B cell (primary cell): ENCODE data around the gene TCF12.

Experiments
- CTCF ChIP-seq: fragments of 200-600 bp; IDR thresholded peaks from one replicate; pipeline ENCODE4 v1.8.0; 2022; ENCODE audit warnings: antibody characterized with exemption, mild to moderate bottlenecking
- EZH2 ChIP-seq: IDR thresholded peaks from 2 replicates; pipeline ENCODE4 v1.6.1; 2012; ENCODE audit warnings: borderline replicate concordance, low read depth, mild to moderate bottlenecking, moderate library complexity, low read length; ENCODE audit not compliant: insufficient read depth, poor library complexity, severe bottlenecking

DNA sequence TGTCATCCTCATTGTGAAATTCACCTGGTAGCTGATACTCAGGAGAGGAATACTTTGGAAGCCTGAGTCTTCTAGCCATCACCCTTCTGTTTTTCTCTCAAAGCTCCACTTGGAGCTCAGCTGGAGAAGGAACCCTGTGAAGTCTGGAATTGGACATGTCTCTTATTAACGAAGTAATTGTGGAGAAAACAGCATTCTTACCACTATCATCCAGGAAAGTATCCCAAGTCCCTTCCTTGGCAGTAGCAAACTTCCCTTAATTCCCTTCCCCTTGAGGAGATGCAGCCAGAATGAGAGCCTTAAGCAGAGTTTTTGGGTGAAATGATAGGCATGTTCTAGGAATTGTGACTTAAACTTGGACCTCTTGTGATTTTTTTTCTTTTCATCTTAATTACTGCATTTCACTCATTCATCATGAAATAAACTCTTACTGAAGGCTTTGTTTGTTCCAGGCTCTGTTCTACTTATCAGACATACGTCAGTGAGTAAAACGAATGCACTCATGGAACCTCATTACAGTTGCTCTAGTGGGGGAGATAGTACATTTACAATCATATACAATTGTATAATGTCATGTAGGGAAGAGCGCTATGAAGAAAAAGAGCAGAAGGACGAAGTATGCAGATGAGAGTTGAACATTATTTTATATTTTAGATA, 30.5 kb upstream of the TCF12 start:
- TF ChIP-seq CTCF (no peak), EZH2 (no peak)
